GM21423 (cell line): ENCODE measurements around the gene PIGM.
"Not testable (repeated sequence)": the region's sequence is repeated elsewhere in the genome, so short reads cannot be mapped to it uniquely, and the experiment has no call there.

Source experiments
- ATAC-seq: cut with Tn5 transposase; IDR thresholded peaks from one replicate; pipeline ENCODE4 v1.9.1; 2021; ENCODE audit warnings: mild to moderate bottlenecking, moderate library complexity; ENCODE audit not compliant: unreplicated experiment

Gene PIGM

GRCh38 chr1:160061369-160062229, 29.8 kb upstream of the PIGM start:
- ATAC-seq = no peak

GRCh38 chr1:160058087-160058486, 26.3 kb upstream of the PIGM start:
- ATAC-seq = no peak

- ATAC-seq = no peak
Observed at GRCh38 chr1:160056648-160057169, 24.9 kb upstream of the PIGM start.

- ATAC-seq = no peak
Observed at GRCh38 chr1:160053548-160054365, 22.0 kb upstream of the PIGM start.

GRCh38 chr1:160052936-160053335, 21.1 kb upstream of the PIGM start:
- no peak for ATAC-seq

GRCh38 chr1:160050619-160051018, 18.8 kb upstream of the PIGM start:
- ATAC-seq = no peak

- ATAC-seq = not testable (repeated sequence)
Observed at GRCh38 chr1:160050182-160050581, 18.4 kb upstream of the PIGM start.

GRCh38 chr1:160049101-160049500, 17.3 kb upstream of the PIGM start:
- no peak for ATAC-seq

GRCh38 chr1:160048335-160048734, 16.5 kb upstream of the PIGM start:
- ATAC-seq = no peak

GRCh38 chr1:160047111-160047991, 15.6 kb upstream of the PIGM start:
- peak; percentile 34 for ATAC-seq

- ATAC-seq = peak; percentile 75
Observed at GRCh38 chr1:160046494-160047110, 14.8 kb upstream of the PIGM start.

- no peak for ATAC-seq
Observed at GRCh38 chr1:160045653-160046052, 13.9 kb upstream of the PIGM start.

- ATAC-seq = no peak
Observed at GRCh38 chr1:160043543-160043942, 11.8 kb upstream of the PIGM start.

- no peak for ATAC-seq
Observed at GRCh38 chr1:160040476-160040875, 8.7 kb upstream of the PIGM start.

GRCh38 chr1:160032165-160032820, 503 bp upstream of the PIGM start:
- ATAC-seq = peak; percentile 20

- peak; percentile 9 for ATAC-seq
Observed at GRCh38 chr1:160030657-160031364, 979 bp downstream of the PIGM start.

- ATAC-seq = no peak
Observed at GRCh38 chr1:160028426-160028825, 3.4 kb downstream of the PIGM start.

GRCh38 chr1:160025314-160025713, 6.5 kb downstream of the PIGM start:
- no peak for ATAC-seq
